Left lobe of liver (tissue), 2 donors: Measurements from ENCODE around the gene GOPC. TPM values are rescaled to one million over a fixed set of nuclear protein-coding genes. Genes with fewer than 3 reads are reported as not detected.
"Not testable (repeated sequence)": the region's sequence is repeated elsewhere in the genome, so short reads cannot be mapped to it uniquely, and the experiment has no call there.

Experiments
- ATAC-seq: fragments of 200-7000 bp; cut with Tn5 transposase; one replicate; pipeline ENCODE4 v1.9.1; 2020; ENCODE audit warnings: mild to moderate bottlenecking, moderate library complexity
- DNase-seq: peaks from one replicate; pipeline ENCODE4 v3.0.0-alpha.2; 2020; ENCODE audit warnings: low spot score
- total RNA-seq: library from RNA; stranded (reverse); gene quantifications from one replicate; pipeline ENCODE4 v1.2.1, GENCODE V29; 2021
- donor health status: DM: no; HTN: no; CAD: no; lungs with moderate emphysema.
- donor health status: DM: no; HTN: yes; CAD: no.

Gene GOPC
- total RNA-seq, 1 donor from 2014 or later, result 8.4 TPM

- DNase-seq, result no peak
- ATAC-seq, result no peak
Observed at GRCh38 chr6:117518870-117519269, 83.4 kb downstream of the GOPC start.

GRCh38 chr6:117517995-117518394 is 84.3 kb downstream of the GOPC start:
- DNase-seq, result not testable (repeated sequence)
- ATAC-seq, result peak; percentile 78

GRCh38 chr6:117515326-117515725 is 87.0 kb downstream of the GOPC start:
- no peak for DNase-seq

GRCh38 chr6:117514655-117515054 is 87.7 kb downstream of the GOPC start:
- no peak for DNase-seq

More at GRCh38 chr6:117515326-117515725, 87.0 kb downstream of the GOPC start:
- no peak for ATAC-seq

GRCh38 chr6:117513778-117514365 is 88.4 kb downstream of the GOPC start:
- DNase-seq (no peak), ATAC-seq (no peak)

More at GRCh38 chr6:117514655-117515054, 87.7 kb downstream of the GOPC start:
- ATAC-seq, result no peak

GRCh38 chr6:117512987-117513573 is 89.2 kb downstream of the GOPC start:
- DNase-seq (no peak), ATAC-seq (no peak)

- DNase-seq (no peak), ATAC-seq (peak; percentile 43)
Observed at GRCh38 chr6:117512056-117512828, 90.1 kb downstream of the GOPC start.

Other genes with a start within 250 kb of the GOPC start
- 0.15 TPM for gene ROS1, start 176.6 kb downstream of the GOPC start, total RNA-seq
- gene DCBLD1, start 119.8 kb downstream of the GOPC start, total RNA-seq, result 9.0 TPM
- 21.1 TPM for gene NUS1, start 73.0 kb upstream of the GOPC start, total RNA-seq